Cardiac muscle cell (in vitro differentiated cells and primary cell): Measurements from ENCODE around the gene CFAP69. TPM values are rescaled to one million over a fixed set of nuclear protein-coding genes. Genes with fewer than 3 reads are reported as not detected.

Experiments
- DNase-seq, 2 donors: peaks; one replicate each; pipeline versions ENCODE4 v3.0.0 to v3.0.0-alpha.2; 2010 to 2017; ENCODE audit warnings: low read depth in 1 of 2, low spot score in 1 of 2
- H3K27ac ChIP-seq: fragments of 200-600 bp; sonication (generic); 2 replicates; pipeline ENCODE4 v1.5.1; 2016
- H3K27me3 ChIP-seq: fragments of 200-600 bp; sonication (generic); 2 replicates; pipeline ENCODE4 v1.6.0; 2016; ENCODE audit warnings: control low read depth
- H3K36me3 ChIP-seq: fragments of 200-600 bp; sonication (generic); 2 replicates; pipeline ENCODE4 v1.5.1; 2016; ENCODE audit warnings: control low read depth
- H3K4me1 ChIP-seq: fragments of 200-600 bp; sonication (generic); 2 replicates; pipeline ENCODE4 v1.8.1; 2017; ENCODE audit warnings: low read depth, mild to moderate bottlenecking, mixed run types
- H3K4me3 ChIP-seq: fragments of 200-600 bp; sonication (generic); 2 replicates; pipeline ENCODE4 v1.5.1; 2016; ENCODE audit warnings: mild to moderate bottlenecking
- H3K9me3 ChIP-seq: fragments of 200-600 bp; sonication (generic); 2 replicates; pipeline ENCODE4 v1.5.1; 2017; ENCODE audit warnings: low read depth, mild to moderate bottlenecking, control low read depth
- CTCF ChIP-seq: IDR thresholded peaks from 2 replicates; pipeline ENCODE4 v1.5.1; 2012; ENCODE audit warnings: low read depth, mild to moderate bottlenecking, low read length
- polyA plus RNA-seq: library from polyadenylated mRNA; unstranded; fragments of >200 nt; fragmentation: Nextera tagmentation; extraction: Ambion mirVana; gene quantifications from 2 replicates; pipeline ENCODE4 v1.2.1, GENCODE V29; 2016
- total RNA-seq: library from RNA; depleted of rRNA; stranded (reverse); fragments of >200 nt; gene quantifications from 2 replicates; pipeline ENCODE4 v1.2.3, GENCODE V29; 2016

Gene CFAP69
- total and polyA plus RNA-seq, 2 experiments from 2014 or later, result 2.5 to 19.2 TPM

DNA sequence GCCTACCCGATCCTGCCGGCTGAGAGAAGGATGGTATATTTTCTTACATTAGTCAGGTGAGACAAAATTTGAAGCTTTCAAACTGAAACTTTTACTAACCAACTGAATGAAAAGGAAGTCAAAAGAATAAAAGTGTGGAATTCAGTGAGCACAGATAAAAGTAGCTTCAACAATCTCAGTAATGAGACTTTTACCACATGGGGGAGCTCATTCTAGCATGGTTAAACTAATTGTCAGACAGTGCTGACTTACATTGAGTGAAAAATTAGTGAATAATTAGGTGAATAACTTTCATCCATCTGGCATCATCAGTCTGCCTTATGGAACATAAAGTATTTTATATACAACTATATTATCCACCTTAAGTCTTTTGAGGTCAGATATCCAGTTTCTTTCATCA is 67.8 kb downstream of the CFAP69 start:
- TF ChIP-seq CTCF, result peak; percentile 43
- H3K4me3 ChIP-seq, result no peak overlapping the region
- H3K27ac ChIP-seq, result no peak overlapping the region
- peaks cover 12% of the 10 kb centered on the region for H3K27me3 ChIP-seq
- no peaks in the 10 kb centered on the region for H3K36me3 ChIP-seq
- H3K4me1 ChIP-seq, result no peaks in the 10 kb centered on the region
- no peaks in the 10 kb centered on the region for H3K9me3 ChIP-seq
- DNase-seq, result peak in 1 of 2 donors; percentile 30

DNA sequence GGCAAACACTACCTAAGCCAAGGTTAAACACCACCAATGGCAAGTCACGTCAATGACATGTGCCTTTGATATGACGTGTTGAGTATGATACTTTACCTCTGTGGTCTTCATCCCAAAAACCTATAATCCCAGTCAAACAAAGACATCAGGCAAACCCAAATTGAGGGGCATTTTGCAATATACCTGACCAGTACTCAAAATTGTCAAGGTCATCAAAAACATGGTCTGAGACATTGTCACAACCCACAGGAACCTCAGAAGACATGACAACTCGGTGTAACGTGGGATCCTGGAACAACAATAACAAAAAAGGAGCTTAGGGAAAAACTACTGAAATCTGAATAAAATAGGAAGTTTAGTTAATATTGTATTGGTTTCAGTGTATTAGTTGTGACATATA is 68.9 kb downstream of the CFAP69 start:
- Histone ChIP-seq H3K27me3 (peaks cover 23% of the 10 kb centered on the region), H3K4me1 (no peaks in the 10 kb centered on the region)
- no peak for TF ChIP-seq CTCF

GRCh38 chr7:90320014-90320413 is 75.0 kb downstream of the CFAP69 start:
- Histone ChIP-seq H3K27ac (no peak overlapping the region), H3K4me3 (no peak overlapping the region), H3K27me3 (peaks cover 84% of the 10 kb centered on the region), H3K36me3 (no peaks in the 10 kb centered on the region), H3K9me3 (no peaks in the 10 kb centered on the region), H3K4me1 (no peaks in the 10 kb centered on the region)
- no peak for TF ChIP-seq CTCF
- DNase-seq, result no peak

More for the DNA sequence above, 68.9 kb downstream of the CFAP69 start:
- H3K4me3 ChIP-seq, result no peak overlapping the region
- no peaks in the 10 kb centered on the region for H3K36me3 ChIP-seq
- H3K27ac ChIP-seq, result no peak overlapping the region
- no peak for DNase-seq
- no peaks in the 10 kb centered on the region for H3K9me3 ChIP-seq

- Histone ChIP-seq H3K4me3 (peak overlapping the region; percentile 16), H3K27ac (no peak overlapping the region)
These were observed 75.4 kb downstream of the CFAP69 start for GRCh38 chr7:90320418-90320800.

GRCh38 chr7:90320801-90321494 is 76.0 kb downstream of the CFAP69 start, which contains the start of gene FAM237B:
FAM237B (minus strand) TSS chr7:90321304; CDS start chr7:90319748, 1,556 bp downstream.
- no peak within 1 kb of the TSS for H3K27ac ChIP-seq
- H3K4me3 ChIP-seq, result peak within 1 kb of the TSS; percentile 16
- TF ChIP-seq CTCF, result no peak
- H3K4me1 ChIP-seq, result no peaks in the 10 kb centered on the region
- peaks cover 86% of the 10 kb centered on the region for H3K27me3 ChIP-seq
- no peaks in the 10 kb centered on the region for H3K36me3 ChIP-seq
- H3K9me3 ChIP-seq, result no peaks in the 10 kb centered on the region
- DNase-seq, result peak; percentile 35 to 43

More at GRCh38 chr7:90320418-90320800, 75.4 kb downstream of the CFAP69 start:
- TF ChIP-seq CTCF, result no peak
- Histone ChIP-seq H3K9me3 (no peaks in the 10 kb centered on the region), H3K27me3 (peaks cover 86% of the 10 kb centered on the region), H3K36me3 (no peaks in the 10 kb centered on the region), H3K4me1 (no peaks in the 10 kb centered on the region)
- DNase-seq, result no peak
